Spleen (tissue), 11 donors: ENCODE results near the gene MMP7. TPM values are rescaled to one million over a fixed set of nuclear protein-coding genes. Genes with fewer than 3 reads are reported as not detected.
A peak's percentile ranks its signal among the peaks of the same experiment; 100 is the strongest.

Experiments used
- DNase-seq: peaks from one replicate; pipeline ENCODE4 v3.0.0-alpha.2; 2020
- H3K27ac ChIP-seq, 8 donors: fragments of 200-600 bp; sonication (generic) in 7 of 8; 1 replicate in 4 of 8; 2 replicates in 4 of 8; pipeline versions ENCODE4 v1.5.0 to v1.8.0; 2016 to 2021; ENCODE audit warnings: inconsistent platforms in 4 of 8, mild to moderate bottlenecking in 4 of 8, moderate library complexity in 1 of 8
- H3K27me3 ChIP-seq, 7 donors: fragments of 200-600 bp; sonication (generic) in 6 of 7; replicated peaks in 1 of 7; 1 replicate in 4 of 7; 2 replicates in 3 of 7; pipeline versions ENCODE4 v1.5.0 to v1.8.0; 2016 to 2021; ENCODE audit warnings: inconsistent platforms in 3 of 7, mild to moderate bottlenecking in 1 of 7
- H3K36me3 ChIP-seq, 6 donors: fragments of 200-600 bp; sonication (generic) in 5 of 6; 1 replicate in 4 of 6; 2 replicates in 2 of 6; pipeline versions ENCODE4 v1.5.0 to v1.8.0; 2016 to 2021; ENCODE audit warnings: inconsistent platforms in 2 of 6
- H3K4me1 ChIP-seq, 6 donors: fragments of 200-600 bp; sonication (generic) in 5 of 6; 1 replicate in 3 of 6; 2 replicates in 3 of 6; pipeline versions ENCODE4 v1.5.0 to v1.8.0; 2016 to 2021; ENCODE audit warnings: inconsistent platforms in 3 of 6
- H3K4me3 ChIP-seq, 8 donors: fragments of 200-600 bp; sonication (generic) in 7 of 8; 1 replicate in 4 of 8; 2 replicates in 4 of 8; pipeline versions ENCODE4 v1.5.0 to v1.8.0; 2016 to 2021; ENCODE audit warnings: inconsistent platforms in 4 of 8, mild to moderate bottlenecking in 4 of 8, moderate library complexity in 2 of 8
- H3K9me3 ChIP-seq, 8 donors: fragments of 200-600 bp; sonication (generic) in 7 of 8; 1 replicate in 4 of 8; 2 replicates in 4 of 8; pipeline versions ENCODE4 v1.5.0 to v1.8.0; 2016 to 2021; ENCODE audit warnings: inconsistent platforms in 4 of 8
- POLR2A ChIP-seq, 3 donors: fragments of 450-650 bp; IDR thresholded peaks; one replicate each; pipeline ENCODE4 v1.5.1; 2017; ENCODE audit warnings: antibody characterized with exemption in 3 of 3, mild to moderate bottlenecking in 1 of 3
- POLR2AphosphoS5 ChIP-seq, 3 donors: sonication (generic); formaldehyde crosslinking; IDR thresholded peaks; one replicate each; pipeline ENCODE4 v1.5.1; 2017; ENCODE audit warnings: antibody characterized with exemption in 3 of 3
- WGBS, 5 donors: extraction: QIAGEN DNeasy Blood & Tissue Kit in 3 of 5; methylation state at CpG; one replicate each; pipeline versions ENCODE4 v1.1.5 to v1.1.7; 2013 to 2018; 5-methylcytosine and 5-hydroxymethylcytosine counted together
- intact Hi-C: fragments of 100-400 bp; cut with DNase I; formaldehyde crosslinking; loops from one replicate; pipeline ENCODE4 v1.15.0; 2023; ENCODE audit warnings: low total_unique reads
- polyA plus RNA-seq, 3 donors: library from polyadenylated mRNA; stranded (reverse); fragments of 200-250 nt; gene quantifications; one replicate each; pipeline ENCODE4 v1.2.1, GENCODE V29; 2013
- total RNA-seq, 7 donors: library from RNA; depleted of rRNA in 3 of 7; stranded (reverse); fragments of >200 nt in 3 of 7; fragmentation: NEBNext Ultra II Directional in 4 of 7; extraction: Animal tissue kit (Norgen Biotek cat#: 25700) in 4 of 7; gene quantifications; one replicate each; pipeline versions ENCODE4 v1.1.0 to v1.2.1, GENCODE V29; 2016 to 2021
- TF ChIP-seq, protein P1 (sequence below), 11 experiments: fragments of 200-600 bp in 7 of 11; fragments of 450-650 bp in 4 of 11; sonication (generic) in 4 of 11; IDR thresholded peaks in 8 of 11; conservative IDR thresholded peaks in 3 of 11; 1 replicate in 7 of 11; 2 replicates in 4 of 11; pipeline versions ENCODE4 v1.4.0 to v1.8.0; 2016 to 2021; ENCODE audit warnings: antibody characterized with exemption in 11 of 11, inconsistent platforms in 4 of 11, mild to moderate bottlenecking in 1 of 11
- donor health status: healthy with polysubstance abuse.
- donor health status: DM: no; HTN: no; CAD: no; lungs with moderate emphysema.
- donor health status: DM: no; HTN: no; CAD: no.
- donor health status: Bipolar disorder and iron deficiency.
- donor health status: healthy.
- donor health status: DM: no; HTN: no; CAD: no.
- donor health status: DM: yes; HTN: yes; CAD: no.

Gene MMP7
- total and polyA plus RNA-seq, 10 donors, result 0.34 to 0.63 (median 0.59) TPM; not detected in 7

DNA sequence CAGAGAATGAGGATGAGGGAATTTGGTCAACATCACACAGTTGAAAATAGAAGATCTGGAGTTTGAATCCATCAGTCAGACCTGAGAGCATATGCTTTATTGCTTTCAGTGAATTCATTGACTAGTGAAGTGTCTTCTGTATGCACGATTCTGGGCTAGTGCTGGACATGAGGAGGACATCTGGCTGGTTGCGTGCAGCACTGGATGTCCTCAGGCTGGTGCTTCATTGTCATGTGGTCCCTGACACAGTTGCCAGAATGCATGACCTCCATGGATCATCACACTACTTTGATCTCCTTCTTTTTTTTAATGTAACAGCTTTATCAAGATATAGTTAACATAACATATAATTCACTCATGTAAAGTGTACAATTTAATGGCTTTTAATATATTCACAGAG lies 44.5 kb upstream of the MMP7 start:
- WGBS, 5 donors, result 92 to 97% (median 94%) methylated on average over 2 of the region's 2 CpGs
- no peaks in the 10 kb centered on the region for H3K27me3 ChIP-seq
- intact Hi-C loops, result no loop called here
- H3K27ac ChIP-seq, result no peak overlapping the region
- no peak overlapping the region for H3K4me3 ChIP-seq
- H3K4me1 ChIP-seq, result peaks cover 0 to 20% (median 13%) of the 10 kb centered on the region in 6 donors
- no peak for DNase-seq
- no peaks in the 10 kb centered on the region for H3K36me3 ChIP-seq
- H3K9me3 ChIP-seq, result no peaks in the 10 kb centered on the region
- TF ChIP-seq POLR2AphosphoS5 (IDR thresholded peaks at IDR 0.05) (no peak), POLR2A (IDR thresholded peaks at IDR 0.05) (no peak)
- TF ChIP-seq, protein P1, sequence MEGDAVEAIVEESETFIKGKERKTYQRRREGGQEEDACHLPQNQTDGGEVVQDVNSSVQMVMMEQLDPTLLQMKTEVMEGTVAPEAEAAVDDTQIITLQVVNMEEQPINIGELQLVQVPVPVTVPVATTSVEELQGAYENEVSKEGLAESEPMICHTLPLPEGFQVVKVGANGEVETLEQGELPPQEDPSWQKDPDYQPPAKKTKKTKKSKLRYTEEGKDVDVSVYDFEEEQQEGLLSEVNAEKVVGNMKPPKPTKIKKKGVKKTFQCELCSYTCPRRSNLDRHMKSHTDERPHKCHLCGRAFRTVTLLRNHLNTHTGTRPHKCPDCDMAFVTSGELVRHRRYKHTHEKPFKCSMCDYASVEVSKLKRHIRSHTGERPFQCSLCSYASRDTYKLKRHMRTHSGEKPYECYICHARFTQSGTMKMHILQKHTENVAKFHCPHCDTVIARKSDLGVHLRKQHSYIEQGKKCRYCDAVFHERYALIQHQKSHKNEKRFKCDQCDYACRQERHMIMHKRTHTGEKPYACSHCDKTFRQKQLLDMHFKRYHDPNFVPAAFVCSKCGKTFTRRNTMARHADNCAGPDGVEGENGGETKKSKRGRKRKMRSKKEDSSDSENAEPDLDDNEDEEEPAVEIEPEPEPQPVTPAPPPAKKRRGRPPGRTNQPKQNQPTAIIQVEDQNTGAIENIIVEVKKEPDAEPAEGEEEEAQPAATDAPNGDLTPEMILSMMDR (IDR thresholded peaks at IDR 0.05 in 8 of 11, conservative IDR thresholded peaks at IDR 0.05 in 3 of 11), result no peak

DNA sequence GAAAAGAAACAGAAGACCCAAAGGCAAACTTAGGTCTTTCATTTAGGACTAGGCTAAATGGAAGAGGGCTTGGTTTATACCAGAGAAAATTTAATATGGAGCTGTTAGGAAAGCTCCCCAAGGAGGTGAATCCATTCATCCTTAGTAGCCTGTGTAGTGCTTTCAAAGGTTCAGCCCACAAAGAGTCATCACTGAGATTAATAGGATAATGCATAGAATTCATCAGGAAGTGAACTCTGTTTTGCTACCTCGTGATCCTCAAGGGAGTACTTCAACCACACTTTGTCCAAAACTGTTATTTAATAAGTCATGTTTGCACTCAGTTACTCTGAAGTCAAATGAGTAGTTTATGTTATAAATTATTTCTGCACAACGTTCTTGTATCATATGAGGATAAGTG lies 43.3 kb upstream of the MMP7 start:
- Histone ChIP-seq H3K36me3 (no peaks in the 10 kb centered on the region), H3K27ac (peak overlapping the region in 1 of 8 donors; percentile 24), H3K4me1 (peaks cover 0 to 20% (median 13%) of the 10 kb centered on the region in 6 donors), H3K4me3 (no peak overlapping the region), H3K27me3 (no peaks in the 10 kb centered on the region), H3K9me3 (peaks cover 0 to 3% (median under 1%) of the 10 kb centered on the region in 8 donors)
- intact Hi-C loops, result no loop called here
- no peak for TF ChIP-seq POLR2AphosphoS5 (IDR thresholded peaks at IDR 0.05)
- TF ChIP-seq, protein P1 (IDR thresholded peaks at IDR 0.05 in 8 of 11, conservative IDR thresholded peaks at IDR 0.05 in 3 of 11), result no peak
- DNase-seq, result no peak
- 41 to 67% (median 53%) methylated on average over 2 of the region's 2 CpGs for WGBS, 5 donors

DNA sequence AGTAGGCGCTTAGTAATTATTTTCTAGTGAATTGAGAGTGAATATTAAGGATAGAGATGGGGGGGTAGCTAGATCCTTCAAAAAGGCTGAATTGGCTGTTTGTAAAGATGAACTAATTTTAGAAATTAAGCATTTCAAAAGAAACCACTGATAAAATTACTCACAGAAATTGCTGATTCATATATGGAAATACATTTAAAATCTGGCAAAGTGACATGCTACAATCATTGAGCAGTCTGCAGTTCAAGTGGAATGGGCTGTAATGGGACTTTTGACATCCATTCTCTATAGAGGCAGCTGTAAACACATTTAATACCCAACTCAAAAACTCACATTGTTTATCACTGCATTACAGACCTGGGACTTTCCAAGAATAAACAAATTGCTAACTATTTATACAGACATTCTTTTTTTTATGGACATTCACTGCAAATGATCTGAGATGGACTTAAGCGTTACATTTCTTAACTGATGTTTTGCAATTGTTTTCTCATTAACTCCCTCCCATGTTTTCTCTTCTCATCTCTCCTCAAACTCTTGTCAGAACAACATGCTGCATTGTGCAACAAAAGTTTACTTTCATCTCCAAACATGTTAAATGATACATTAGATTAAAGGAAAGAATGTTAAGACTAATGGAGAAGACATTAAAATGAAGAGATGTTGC lies 42.1 kb upstream of the MMP7 start:
- no peak for TF ChIP-seq POLR2A (IDR thresholded peaks at IDR 0.05)
- DNase-seq, result no peak
- WGBS, 5 donors, result 71 to 86% (median 75%) methylated on average over 2 of the region's 2 CpGs
- Histone ChIP-seq H3K27me3 (no peaks in the 10 kb centered on the region), H3K27ac (peak overlapping the region in 1 of 8 donors; percentile 9), H3K9me3 (peaks cover 0 to 12% (median 2%) of the 10 kb centered on the region in 8 donors), H3K4me3 (no peak overlapping the region), H3K36me3 (no peaks in the 10 kb centered on the region), H3K4me1 (peaks cover 0 to 17% (median 13%) of the 10 kb centered on the region in 6 donors)
- intact Hi-C loops, result no loop called here

DNA sequence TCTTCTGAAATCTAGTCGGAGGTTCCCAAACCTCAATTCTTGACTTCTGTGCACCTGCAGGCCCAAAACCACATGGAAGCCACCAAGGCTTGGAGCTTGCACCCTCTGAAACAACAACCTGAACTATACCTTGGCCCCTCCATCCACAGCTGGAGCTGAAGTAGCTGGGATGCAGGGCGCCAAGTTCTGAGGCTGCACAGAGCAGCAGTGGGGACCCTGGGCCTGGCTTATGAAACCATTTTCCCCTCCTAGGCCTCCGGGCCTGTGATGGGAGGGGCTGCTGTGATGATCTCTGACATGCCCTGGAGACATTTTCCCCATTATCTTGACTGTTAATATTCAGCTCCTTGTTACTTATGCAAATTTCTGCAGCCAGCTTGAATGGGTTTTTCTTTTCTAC lies 38.3 kb upstream of the MMP7 start:
- Histone ChIP-seq H3K4me3 (no peak overlapping the region), H3K27ac (no peak overlapping the region), H3K4me1 (peaks cover 0 to 5% (median 0%) of the 10 kb centered on the region in 6 donors), H3K27me3 (no peaks in the 10 kb centered on the region), H3K9me3 (peaks cover 0 to 23% (median 5%) of the 10 kb centered on the region in 8 donors), H3K36me3 (no peaks in the 10 kb centered on the region)
- intact Hi-C loops, result no loop called here
- TF ChIP-seq POLR2AphosphoS5 (IDR thresholded peaks at IDR 0.05) (no peak), POLR2A (IDR thresholded peaks at IDR 0.05) (no peak)
- TF ChIP-seq, protein P1 (IDR thresholded peaks at IDR 0.05 in 8 of 11, conservative IDR thresholded peaks at IDR 0.05 in 3 of 11), result no peak
- 63 to 81% (median 77%) methylated on average over 3 of the region's 3 CpGs for WGBS, 5 donors
- DNase-seq, result no peak
